ENCODE measurements around the gene PRCP. TPM values are rescaled to one million over a fixed set of nuclear protein-coding genes. Genes with fewer than 3 reads are reported as not detected.

Gene PRCP
- total and polyA plus RNA-seq, 12 donors = 29.9 to 196 (median 133) TPM

- intact Hi-C loops (cut with DNase I) = no loop called here
- Histone ChIP-seq H3K27me3 (no peaks in the 10 kb centered on the region), H3K36me3 (replicated peaks in 1 of 2) (no peaks in the 10 kb centered on the region), H3K4me1 (replicated peaks in 1 of 2) (no peaks in the 10 kb centered on the region), H3K4me3 (no peak overlapping the region), H3K9me3 (replicated peaks in 1 of 3) (no peaks in the 10 kb centered on the region), H3K27ac (no peak overlapping the region)
- WGBS, 4 donors = 88 to 97% (median 92%) methylated on average over 2 of the region's 2 CpGs
- TF ChIP-seq POLR2A (IDR thresholded peaks at IDR 0.05) = no peak
- TF ChIP-seq, protein P1, sequence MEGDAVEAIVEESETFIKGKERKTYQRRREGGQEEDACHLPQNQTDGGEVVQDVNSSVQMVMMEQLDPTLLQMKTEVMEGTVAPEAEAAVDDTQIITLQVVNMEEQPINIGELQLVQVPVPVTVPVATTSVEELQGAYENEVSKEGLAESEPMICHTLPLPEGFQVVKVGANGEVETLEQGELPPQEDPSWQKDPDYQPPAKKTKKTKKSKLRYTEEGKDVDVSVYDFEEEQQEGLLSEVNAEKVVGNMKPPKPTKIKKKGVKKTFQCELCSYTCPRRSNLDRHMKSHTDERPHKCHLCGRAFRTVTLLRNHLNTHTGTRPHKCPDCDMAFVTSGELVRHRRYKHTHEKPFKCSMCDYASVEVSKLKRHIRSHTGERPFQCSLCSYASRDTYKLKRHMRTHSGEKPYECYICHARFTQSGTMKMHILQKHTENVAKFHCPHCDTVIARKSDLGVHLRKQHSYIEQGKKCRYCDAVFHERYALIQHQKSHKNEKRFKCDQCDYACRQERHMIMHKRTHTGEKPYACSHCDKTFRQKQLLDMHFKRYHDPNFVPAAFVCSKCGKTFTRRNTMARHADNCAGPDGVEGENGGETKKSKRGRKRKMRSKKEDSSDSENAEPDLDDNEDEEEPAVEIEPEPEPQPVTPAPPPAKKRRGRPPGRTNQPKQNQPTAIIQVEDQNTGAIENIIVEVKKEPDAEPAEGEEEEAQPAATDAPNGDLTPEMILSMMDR (IDR thresholded peaks at IDR 0.05) = no peak
- no peak for DNase-seq
Measured at GRCh38 chr11:82786001-82786400, 114.2 kb downstream of the PRCP start.

- Histone ChIP-seq H3K36me3 (replicated peaks in 1 of 2) (no peaks in the 10 kb centered on the region), H3K9me3 (replicated peaks in 1 of 3) (no peaks in the 10 kb centered on the region), H3K4me3 (no peak overlapping the region), H3K27me3 (no peaks in the 10 kb centered on the region), H3K27ac (no peak overlapping the region), H3K4me1 (replicated peaks in 1 of 2) (no peaks in the 10 kb centered on the region)
- WGBS, 4 donors = 79 to 85% (median 82%) methylated on average over 1 of the region's 1 CpG
- intact Hi-C loops (cut with DNase I) = no loop called here
- TF ChIP-seq, protein P1 (IDR thresholded peaks at IDR 0.05) = no peak
- no peak for TF ChIP-seq POLR2A (IDR thresholded peaks at IDR 0.05)
- no peak for DNase-seq
Measured at GRCh38 chr11:82782825-82783374, 117.3 kb downstream of the PRCP start.

- H3K4me3 ChIP-seq = no peak overlapping the region
- 70 to 85% (median 79%) methylated on average over 1 of the region's 1 CpG for WGBS, 4 donors
Measured at GRCh38 chr11:82778776-82779175, 121.5 kb downstream of the PRCP start.

DNA sequence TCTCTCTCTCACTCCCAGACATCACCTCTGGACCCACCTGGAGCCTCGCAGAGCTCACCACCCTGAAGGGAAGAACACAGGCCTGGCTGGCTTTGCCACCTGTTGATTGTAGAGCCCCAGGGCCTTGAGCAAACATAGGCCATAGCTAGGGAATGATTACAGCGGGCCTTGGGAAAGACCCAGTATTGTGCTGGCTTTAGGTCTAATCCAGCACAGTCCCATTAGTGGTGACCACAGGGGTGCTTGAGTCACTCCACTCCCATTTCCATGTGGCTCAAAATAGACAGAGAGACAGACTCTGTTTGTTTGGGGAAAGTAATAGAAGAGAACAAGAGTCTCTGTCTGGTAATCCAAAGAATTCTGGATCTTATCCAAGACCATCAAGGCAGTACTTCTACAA lies 123.9 kb downstream of the PRCP start:
- 74 to 94% (median 84%) methylated on average over 1 to 2 of the region's 2 CpGs for WGBS, 4 donors
- no peak overlapping the region for H3K27ac ChIP-seq
- no peaks in the 10 kb centered on the region for H3K9me3 ChIP-seq (replicated peaks in 1 of 3)
- no peaks in the 10 kb centered on the region for H3K36me3 ChIP-seq (replicated peaks in 1 of 2)
- no peaks in the 10 kb centered on the region for H3K4me1 ChIP-seq (replicated peaks in 1 of 2)
- no peaks in the 10 kb centered on the region for H3K27me3 ChIP-seq
- H3K4me3 ChIP-seq = no peak overlapping the region
- DNase-seq = no peak
- intact Hi-C loops (cut with DNase I) = no loop called here
- no peak for TF ChIP-seq POLR2A (IDR thresholded peaks at IDR 0.05)
- TF ChIP-seq, protein P1 (IDR thresholded peaks at IDR 0.05) = no peak

More at GRCh38 chr11:82778776-82779175, 121.5 kb downstream of the PRCP start:
- DNase-seq = no peak
- TF ChIP-seq POLR2A (IDR thresholded peaks at IDR 0.05) = no peak
- TF ChIP-seq, protein P1 (IDR thresholded peaks at IDR 0.05) = no peak
- no peaks in the 10 kb centered on the region for H3K4me1 ChIP-seq (replicated peaks in 1 of 2)
- no peaks in the 10 kb centered on the region for H3K27me3 ChIP-seq
- intact Hi-C loops (cut with DNase I) = no loop called here
- no peaks in the 10 kb centered on the region for H3K36me3 ChIP-seq (replicated peaks in 1 of 2)
- no peaks in the 10 kb centered on the region for H3K9me3 ChIP-seq (replicated peaks in 1 of 3)
- no peak overlapping the region for H3K27ac ChIP-seq

Measured in adrenal gland (tissue), 12 donors.